Nephron (organoid): ENCODE data around the gene COPS2.
"Not testable (repeated sequence)": the region's sequence is repeated elsewhere in the genome, so short reads cannot be mapped to it uniquely, and the experiment has no call there.

Experiments used
- H3K27ac Mint-ChIP-seq, 3 experiments: 2 replicates each; pipeline ENCODE4 v1.8.0; 2020; ENCODE audit warnings: mixed read lengths in 3 of 3, mild to moderate bottlenecking in 2 of 3, moderate library complexity in 1 of 3
- H3K27me3 Mint-ChIP-seq: 2 replicates; pipeline ENCODE4 v1.8.0; 2021; ENCODE audit warnings: low read depth, mild to moderate bottlenecking, moderate library complexity, mixed read lengths
- H3K36me3 Mint-ChIP-seq: 2 replicates; pipeline ENCODE4 v1.8.0; 2020; ENCODE audit warnings: low read depth, mixed read lengths
- H3K4me1 Mint-ChIP-seq: 2 replicates; pipeline ENCODE4 v1.8.0; 2020; ENCODE audit warnings: mixed read lengths
- H3K4me3 Mint-ChIP-seq, 3 experiments: 2 replicates each; pipeline ENCODE4 v1.8.0; 2020; ENCODE audit warnings: mild to moderate bottlenecking in 3 of 3, mixed read lengths in 3 of 3, moderate library complexity in 2 of 3
- H3K9me3 Mint-ChIP-seq: 2 replicates; pipeline ENCODE4 v1.8.0; 2020; ENCODE audit warnings: mixed read lengths
- TF ChIP-seq, protein P1 (sequence below), 3 experiments: fragments of 200-600 bp; sonication (generic); IDR thresholded peaks; one replicate each; pipeline ENCODE4 v1.5.0; 2021; ENCODE audit warnings: antibody characterized with exemption in 3 of 3; ENCODE audit not compliant: unreplicated experiment in 3 of 3

Gene COPS2

DNA sequence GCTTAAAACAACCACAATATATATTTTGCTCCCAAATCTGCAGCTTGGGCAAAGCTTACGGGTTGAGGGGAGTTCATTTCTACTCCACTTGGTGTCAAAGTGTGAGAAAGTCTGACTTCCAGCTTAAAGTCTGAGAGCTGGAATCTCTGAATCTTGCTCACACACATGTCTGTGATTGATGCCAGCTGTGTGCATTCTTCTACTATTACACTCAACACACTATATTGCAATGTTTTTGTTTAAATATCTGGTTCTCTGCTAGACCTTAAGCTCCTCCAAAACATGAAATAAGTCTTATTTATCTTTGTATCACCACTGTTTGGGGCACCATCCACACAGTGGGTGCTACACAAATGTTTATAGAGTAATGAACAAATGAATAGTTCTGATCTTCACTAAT, 72.4 kb downstream of the COPS2 start:
- H3K4me1 Mint-ChIP-seq = no peaks in the 10 kb centered on the region
- H3K27me3 Mint-ChIP-seq = no peaks in the 10 kb centered on the region
- H3K36me3 Mint-ChIP-seq = no peaks in the 10 kb centered on the region
- no peaks in the 10 kb centered on the region for H3K9me3 Mint-ChIP-seq
- no peak overlapping the region for H3K27ac Mint-ChIP-seq
- TF ChIP-seq, protein P1, sequence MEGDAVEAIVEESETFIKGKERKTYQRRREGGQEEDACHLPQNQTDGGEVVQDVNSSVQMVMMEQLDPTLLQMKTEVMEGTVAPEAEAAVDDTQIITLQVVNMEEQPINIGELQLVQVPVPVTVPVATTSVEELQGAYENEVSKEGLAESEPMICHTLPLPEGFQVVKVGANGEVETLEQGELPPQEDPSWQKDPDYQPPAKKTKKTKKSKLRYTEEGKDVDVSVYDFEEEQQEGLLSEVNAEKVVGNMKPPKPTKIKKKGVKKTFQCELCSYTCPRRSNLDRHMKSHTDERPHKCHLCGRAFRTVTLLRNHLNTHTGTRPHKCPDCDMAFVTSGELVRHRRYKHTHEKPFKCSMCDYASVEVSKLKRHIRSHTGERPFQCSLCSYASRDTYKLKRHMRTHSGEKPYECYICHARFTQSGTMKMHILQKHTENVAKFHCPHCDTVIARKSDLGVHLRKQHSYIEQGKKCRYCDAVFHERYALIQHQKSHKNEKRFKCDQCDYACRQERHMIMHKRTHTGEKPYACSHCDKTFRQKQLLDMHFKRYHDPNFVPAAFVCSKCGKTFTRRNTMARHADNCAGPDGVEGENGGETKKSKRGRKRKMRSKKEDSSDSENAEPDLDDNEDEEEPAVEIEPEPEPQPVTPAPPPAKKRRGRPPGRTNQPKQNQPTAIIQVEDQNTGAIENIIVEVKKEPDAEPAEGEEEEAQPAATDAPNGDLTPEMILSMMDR (IDR thresholded peaks at IDR 0.05; ENCODE audit: unreplicated experiment in 3 of 3) = no peak
- H3K4me3 Mint-ChIP-seq = no peak overlapping the region

DNA sequence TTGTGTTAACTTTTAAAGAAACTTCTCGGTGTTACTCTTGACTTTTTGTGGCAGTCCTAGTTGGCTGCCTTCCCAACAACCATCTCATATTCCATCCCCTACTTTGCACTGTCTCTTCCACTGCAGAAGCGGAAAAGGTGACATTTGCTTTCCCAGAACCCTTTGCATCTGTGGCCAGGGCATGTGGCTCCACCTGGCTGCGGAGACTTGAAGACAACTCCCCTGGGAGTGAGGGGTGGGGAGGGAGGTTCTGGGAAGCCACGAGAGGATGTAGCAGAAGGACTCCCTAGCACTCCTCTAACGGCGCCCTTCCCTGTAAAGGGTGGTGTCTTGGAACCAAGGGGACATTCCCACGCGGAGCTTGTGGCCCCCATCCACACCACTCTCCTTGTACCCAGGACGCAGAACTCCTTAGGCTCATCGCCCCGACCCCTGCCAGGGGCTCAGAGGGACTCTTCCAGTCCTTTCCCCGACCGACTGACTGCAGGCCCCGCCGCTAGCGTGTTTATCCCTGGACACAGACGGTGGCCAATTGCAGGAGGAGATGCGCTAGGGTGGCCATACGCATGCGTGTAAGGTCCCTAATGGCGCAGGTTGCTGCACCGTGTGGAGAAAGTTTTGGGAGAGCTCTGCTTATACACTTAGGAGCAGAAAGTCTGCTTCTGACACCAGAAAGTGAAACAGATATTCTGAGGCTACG, 75.9 kb downstream of the COPS2 start:
- Mint-ChIP-seq H3K27ac (no peak overlapping the region), H3K36me3 (no peaks in the 10 kb centered on the region), H3K4me3 (no peak overlapping the region), H3K9me3 (no peaks in the 10 kb centered on the region), H3K27me3 (no peaks in the 10 kb centered on the region), H3K4me1 (no peaks in the 10 kb centered on the region)
- TF ChIP-seq, protein P1 (IDR thresholded peaks at IDR 0.05; ENCODE audit: unreplicated experiment in 3 of 3) = no peak

DNA sequence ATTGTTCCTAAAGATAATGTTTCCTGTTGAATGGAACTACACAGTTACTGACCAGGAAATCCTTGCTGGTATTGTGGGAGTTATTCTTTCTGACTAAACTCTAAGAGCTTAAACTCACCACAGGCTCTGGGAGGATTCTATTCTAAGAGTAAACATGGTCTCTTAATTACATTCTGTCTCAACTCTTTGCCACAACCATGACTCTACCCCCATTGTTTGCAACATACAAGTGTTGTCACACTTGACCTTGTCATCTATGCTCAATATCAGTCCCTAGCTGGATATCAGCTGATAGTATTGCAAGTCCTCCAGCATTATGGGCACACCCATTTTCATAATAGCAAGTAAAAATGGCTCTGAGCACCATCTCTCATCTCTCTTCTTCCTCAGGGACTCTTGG, 79.5 kb downstream of the COPS2 start:
- no peak overlapping the region for H3K4me3 Mint-ChIP-seq

DNA sequence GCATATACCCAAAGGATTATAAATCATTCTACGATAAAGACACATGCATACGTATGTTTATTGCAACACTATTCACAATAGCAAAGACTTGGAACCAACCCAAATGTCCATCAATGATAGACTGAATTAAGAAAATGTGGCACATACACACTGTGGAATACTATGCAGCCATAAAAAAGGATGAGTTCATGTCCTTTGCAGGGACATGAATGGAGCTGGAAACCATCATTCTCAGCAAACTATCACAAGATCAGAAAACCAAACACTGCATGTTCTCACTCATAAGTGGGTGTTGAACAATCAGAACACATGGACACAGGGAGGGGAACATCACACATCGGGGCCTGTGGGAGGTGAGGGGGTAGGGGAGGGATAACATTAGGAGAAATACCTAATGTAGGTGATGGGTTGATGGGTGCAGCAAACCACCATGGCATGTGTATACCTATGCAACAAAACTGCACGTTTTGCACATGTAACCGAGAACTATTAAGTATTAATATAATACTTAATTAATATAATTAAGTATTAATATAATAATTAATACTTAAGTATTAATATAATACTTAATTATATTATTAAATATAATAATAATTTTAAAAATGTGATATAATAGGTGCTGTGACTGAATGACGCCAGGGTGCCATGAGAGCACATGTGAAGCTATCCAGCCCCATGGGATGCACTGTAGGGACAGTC, 80.7 kb downstream of the COPS2 start:
- H3K27me3 Mint-ChIP-seq, H3K36me3 Mint-ChIP-seq, H3K27ac Mint-ChIP-seq, H3K9me3 Mint-ChIP-seq, H3K4me3 Mint-ChIP-seq, H3K4me1 Mint-ChIP-seq: not testable (repeated sequence)

More for the DNA sequence above, 79.5 kb downstream of the COPS2 start:
- Mint-ChIP-seq H3K27ac (no peak overlapping the region), H3K9me3 (peaks cover 6% of the 10 kb centered on the region), H3K27me3 (no peaks in the 10 kb centered on the region), H3K36me3 (no peaks in the 10 kb centered on the region), H3K4me1 (no peaks in the 10 kb centered on the region)
- TF ChIP-seq, protein P1 (IDR thresholded peaks at IDR 0.05; ENCODE audit: unreplicated experiment in 3 of 3) = no peak
